M059J (cell line): ENCODE results near the gene MBL2. TPM values are rescaled to one million over a fixed set of nuclear protein-coding genes. Genes with fewer than 3 reads are reported as not detected.

ENCODE experiments used
- DNase-seq: peaks from one replicate; pipeline ENCODE4 v3.0.0-alpha.2; 2012; ENCODE audit warnings: low read depth
- total RNA-seq: library from RNA; depleted of rRNA; stranded (reverse); fragments of >200 nt; shearing (Covaris generic); gene quantifications from 2 replicates; pipeline ENCODE4 v1.2.3, GENCODE V29; 2014; rRNA removed

Gene MBL2
- 0.02 TPM in 1 of 2 replicates, not detected in the other for total RNA-seq

- DNase-seq, result no peak
These were observed at the start of gene MBL2 for GRCh38 chr10:52772623-52773022. MBL2 (minus strand) TSS chr10:52772784; CDS start chr10:52771635, 1,149 bp downstream.

GRCh38 chr10:52820309-52820708, 47.7 kb upstream of the MBL2 start:
- DNase-seq, result no peak

GRCh38 chr10:52818019-52818418, 45.4 kb upstream of the MBL2 start:
- peak; percentile 62 for DNase-seq

DNA sequence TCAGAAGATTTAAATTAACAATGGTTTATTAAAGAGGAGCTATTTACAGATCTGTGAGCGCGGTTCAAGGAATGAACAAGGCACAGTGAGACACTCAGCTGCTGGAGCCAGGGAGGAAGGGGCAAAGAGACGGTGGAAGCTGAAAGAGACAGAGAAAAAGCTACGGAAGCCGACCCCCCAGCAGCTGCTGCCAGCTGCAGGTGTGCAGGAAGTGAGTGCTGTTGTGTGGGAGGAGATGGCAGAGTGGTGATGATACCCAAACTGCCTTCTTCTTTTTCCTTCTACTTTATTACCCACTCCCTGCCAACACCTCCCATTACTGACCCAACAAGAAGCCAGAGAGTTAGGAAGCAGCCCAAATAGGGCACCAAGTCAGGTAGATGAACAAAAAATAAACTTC, 41.9 kb upstream of the MBL2 start:
- DNase-seq, result no peak

DNA sequence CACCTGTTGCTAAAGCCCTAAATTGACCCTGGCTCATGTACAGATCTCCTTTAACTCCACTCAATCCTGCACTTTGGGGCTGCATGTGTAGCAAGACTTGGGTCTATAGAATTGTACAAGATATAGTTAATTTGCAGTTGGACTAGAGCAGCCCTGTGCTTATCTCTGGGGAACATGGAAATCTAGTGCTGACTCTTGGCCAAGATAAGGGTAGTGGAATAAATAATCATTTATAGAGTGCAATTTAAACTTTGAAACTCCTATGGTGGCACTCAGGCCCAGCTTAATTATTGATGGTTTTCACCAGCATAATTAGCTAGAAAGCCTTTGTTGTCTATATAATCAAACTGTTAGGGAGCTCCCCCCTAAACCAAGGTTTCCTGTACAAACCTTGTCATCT, 39.2 kb upstream of the MBL2 start:
- no peak for DNase-seq

- no peak for DNase-seq
These were observed 38.2 kb upstream of the MBL2 start for GRCh38 chr10:52810761-52811160.

GRCh38 chr10:52807803-52808202, 35.2 kb upstream of the MBL2 start:
- DNase-seq, result no peak

DNA sequence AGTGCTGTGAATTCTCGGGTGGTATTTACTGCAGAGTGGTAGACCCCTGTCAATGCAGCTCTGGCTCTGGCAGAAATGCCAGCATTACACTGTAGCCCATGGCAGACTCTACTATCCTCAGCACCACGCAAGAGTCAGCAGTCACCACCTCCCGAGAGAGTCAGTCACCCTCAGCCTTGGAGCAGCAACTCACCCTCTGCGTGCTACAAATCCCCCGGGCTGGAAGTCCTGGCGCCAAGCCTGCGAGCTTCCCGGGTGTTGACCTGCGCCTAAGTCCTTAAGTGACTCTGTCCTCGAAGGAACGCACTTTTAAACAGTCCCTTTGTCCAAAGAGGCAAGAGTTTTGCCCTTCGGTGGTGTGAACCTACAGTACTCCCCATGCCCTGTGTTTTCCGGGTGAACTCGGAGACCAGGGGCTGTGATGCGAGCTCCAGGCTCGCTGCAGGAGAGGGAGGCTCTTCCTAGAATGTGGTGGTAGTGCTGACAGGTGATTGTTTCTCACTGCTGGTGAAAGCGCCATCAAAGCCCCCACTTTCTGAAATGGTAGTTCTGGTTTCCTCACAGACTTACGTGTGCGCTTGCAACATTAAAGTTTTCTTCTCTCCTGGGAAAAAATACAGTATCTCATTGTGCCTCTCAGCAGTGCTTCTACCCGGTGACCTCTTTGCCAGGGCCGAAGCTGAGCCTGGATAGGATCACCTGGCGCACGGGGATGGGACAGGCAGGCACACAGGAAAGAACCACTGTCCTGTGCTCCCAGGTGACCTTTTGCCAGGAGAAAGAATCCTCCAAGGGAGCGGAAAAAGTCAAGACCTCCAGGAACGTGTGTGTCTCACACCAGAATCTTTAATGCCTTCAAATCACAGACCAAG, 33.1 kb upstream of the MBL2 start:
- DNase-seq, result peak; percentile 10

- peak; percentile 72 for DNase-seq
These were observed 29.4 kb upstream of the MBL2 start for GRCh38 chr10:52801947-52802346.

DNA sequence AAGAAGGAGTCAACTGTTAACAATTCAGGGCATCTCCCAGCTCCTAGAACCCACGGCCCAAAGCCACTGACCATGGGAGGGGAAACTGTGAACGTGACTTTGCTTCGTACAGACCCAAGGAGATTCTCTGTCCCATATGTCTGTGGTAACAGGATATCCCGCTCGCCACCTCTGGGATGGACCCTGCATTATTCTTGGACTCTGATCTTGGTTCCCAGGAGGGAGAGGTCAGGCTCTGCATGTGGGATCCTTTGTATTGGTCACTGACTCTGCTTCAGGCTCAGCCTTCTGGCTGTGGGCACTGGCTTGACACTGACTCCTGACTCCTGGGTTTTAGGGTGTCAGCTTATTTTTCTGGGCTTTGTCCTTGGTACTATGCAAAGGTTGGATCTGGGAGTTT, 13.5 kb upstream of the MBL2 start:
- DNase-seq, result no peak

- no peak for DNase-seq
These were observed 12.8 kb upstream of the MBL2 start for GRCh38 chr10:52785418-52785817.

DNA sequence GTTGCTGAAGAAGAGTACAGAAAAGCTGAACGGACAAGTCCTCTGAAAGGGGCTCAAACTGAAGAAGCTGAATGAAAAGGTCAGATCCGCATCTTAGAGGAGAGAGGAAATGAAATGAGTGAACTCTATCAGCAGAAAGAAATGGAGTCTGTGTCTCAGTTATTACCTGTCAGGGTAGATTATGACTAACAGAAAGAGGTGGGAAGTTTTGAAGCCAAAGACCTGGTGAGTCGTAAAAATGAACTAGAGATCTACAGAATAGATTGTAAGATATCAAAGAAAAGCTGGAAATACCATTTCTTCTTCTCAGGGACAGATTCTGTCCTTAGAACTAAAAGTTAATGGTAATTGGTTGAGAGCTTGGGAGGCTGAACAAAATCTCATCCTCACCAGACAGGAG, 11.1 kb upstream of the MBL2 start:
- DNase-seq, result no peak

DNA sequence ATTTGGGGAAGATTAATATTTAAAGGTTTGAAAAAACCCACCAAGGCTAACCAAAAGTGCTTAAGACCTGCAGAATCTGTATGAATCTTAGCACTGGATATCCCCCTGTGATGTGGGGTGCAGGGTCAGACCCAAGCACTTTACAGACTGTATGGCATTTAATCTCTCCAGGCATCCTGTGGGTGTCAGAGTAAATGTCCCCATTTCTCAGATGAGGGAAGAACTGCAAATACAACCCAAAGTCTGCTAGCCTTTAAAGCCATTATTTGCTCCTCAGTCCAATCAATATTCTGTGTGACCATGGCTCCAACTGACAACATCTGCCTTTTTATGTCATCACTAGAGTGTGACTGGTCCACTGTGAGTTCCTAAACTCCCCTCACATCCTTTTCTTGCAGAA, 10.0 kb upstream of the MBL2 start:
- no peak for DNase-seq

DNA sequence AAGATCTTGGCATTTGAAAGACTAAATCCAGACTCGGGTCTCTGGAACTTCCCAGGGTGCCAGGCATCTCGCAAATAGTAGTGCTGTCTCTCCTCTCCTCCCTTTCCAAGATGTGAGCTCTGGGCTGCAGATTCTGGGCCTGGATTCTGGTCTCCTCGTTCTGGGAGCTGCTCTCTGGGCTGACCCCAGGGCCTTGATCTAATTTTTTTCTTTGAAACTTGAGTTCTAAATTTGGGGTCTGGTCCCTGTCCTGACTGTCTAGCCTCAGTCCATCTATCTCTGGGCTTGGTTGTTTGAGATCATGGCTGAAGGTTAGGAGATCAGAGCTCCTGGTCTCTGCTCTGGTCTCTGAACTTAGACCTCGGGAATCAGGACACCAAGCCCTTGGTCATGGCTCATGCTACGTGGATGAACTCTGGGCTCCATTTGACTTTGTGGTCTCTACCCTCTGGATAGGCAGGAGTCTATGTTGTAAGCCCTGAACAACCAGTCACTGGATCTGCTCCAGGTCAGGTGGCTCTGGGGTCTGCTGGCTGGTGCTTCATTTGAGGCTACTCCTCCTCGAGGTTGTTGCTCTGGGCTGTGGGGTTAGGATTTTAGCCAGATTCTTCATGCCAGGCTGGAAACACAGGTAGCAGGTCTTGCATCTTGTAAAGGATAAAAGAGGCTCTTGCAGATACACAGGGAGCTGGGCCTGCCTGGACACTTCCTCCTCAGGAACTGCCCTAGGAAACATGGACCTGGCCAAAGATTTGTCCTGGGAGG, 8.0 kb upstream of the MBL2 start:
- DNase-seq, result no peak

GRCh38 chr10:52779541-52780390, 7.2 kb upstream of the MBL2 start:
- peak; percentile 56 for DNase-seq

- DNase-seq, result peak; percentile 28
These were observed 6.2 kb upstream of the MBL2 start for GRCh38 chr10:52778511-52779392.

DNA sequence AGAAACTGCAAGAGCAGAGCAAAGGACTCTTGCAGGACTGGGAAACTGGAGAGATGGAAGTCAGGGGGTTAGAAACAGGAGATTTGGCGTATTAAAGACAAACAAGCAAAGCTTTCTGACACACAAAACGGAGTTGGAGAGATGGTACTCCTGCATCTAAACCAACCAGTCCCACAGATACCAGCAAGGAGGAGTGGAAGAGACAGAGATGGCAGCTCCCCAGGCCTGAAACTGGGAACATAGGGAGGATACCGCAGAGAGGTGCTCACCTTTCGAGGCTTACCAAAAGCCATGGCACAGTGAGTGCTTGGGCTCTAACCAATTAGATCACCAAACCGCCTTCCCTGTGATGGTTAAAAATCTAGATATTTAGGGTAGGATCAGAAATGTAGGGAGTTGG, 4.8 kb upstream of the MBL2 start:
- DNase-seq, result no peak

DNA sequence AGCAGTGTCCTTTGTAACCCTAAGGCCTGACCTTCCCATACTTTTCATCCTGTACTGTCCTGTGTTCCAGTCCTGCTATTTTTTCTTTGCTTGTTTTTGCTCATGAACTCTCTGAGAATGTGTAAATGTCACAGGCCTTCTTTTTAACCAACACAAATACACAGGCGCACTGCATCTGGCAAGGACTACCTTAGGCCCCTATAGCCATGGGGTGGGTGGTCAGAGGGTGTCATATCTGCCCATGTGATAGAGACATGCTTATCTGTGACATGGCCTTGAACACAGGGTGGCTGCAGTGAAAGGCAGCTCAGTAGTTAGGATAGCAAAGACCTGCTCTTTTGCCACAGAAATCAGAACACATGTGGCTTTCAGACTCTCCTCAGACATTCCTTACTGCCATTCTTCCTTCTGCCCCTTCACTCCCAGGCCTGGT, 3.9 kb upstream of the MBL2 start:
- no peak for DNase-seq

- DNase-seq, result no peak
These were observed 2.6 kb upstream of the MBL2 start for GRCh38 chr10:52775132-52775647.

- no peak for DNase-seq
These were observed 2.1 kb upstream of the MBL2 start for GRCh38 chr10:52774600-52775106.
